ENCODE data around the gene BCAR3.
"Not testable (repeated sequence)": the region's sequence is repeated elsewhere in the genome, so short reads cannot be mapped to it uniquely, and the experiment has no call there.

The BCAR3 gene

GRCh38 chr1:93667642-93668041, 14.0 kb downstream of the BCAR3 start:
- no peak for DNase-seq

GRCh38 chr1:93666613-93667384, 14.8 kb downstream of the BCAR3 start:
- peak; percentile 58 for DNase-seq

GRCh38 chr1:93665015-93665414, 16.6 kb downstream of the BCAR3 start:
- no peak for DNase-seq

- DNase-seq, result no peak
Measured at GRCh38 chr1:93663208-93663614, 18.4 kb downstream of the BCAR3 start.

GRCh38 chr1:93662481-93663207, 19.0 kb downstream of the BCAR3 start:
- peak; percentile 52 for DNase-seq

GRCh38 chr1:93661829-93662474, 19.7 kb downstream of the BCAR3 start:
- DNase-seq, result peak; percentile 84

- DNase-seq, result not testable (repeated sequence)
Measured at GRCh38 chr1:93661341-93661740, 20.3 kb downstream of the BCAR3 start.

- no peak for DNase-seq
Measured at GRCh38 chr1:93659822-93660503, 21.7 kb downstream of the BCAR3 start.

GRCh38 chr1:93658188-93658587, 23.4 kb downstream of the BCAR3 start:
- no peak for DNase-seq

GRCh38 chr1:93656491-93656890, 25.1 kb downstream of the BCAR3 start:
- DNase-seq, result no peak

- no peak for DNase-seq
Measured at GRCh38 chr1:93653656-93654055, 28.0 kb downstream of the BCAR3 start.

- DNase-seq, result no peak
Measured at GRCh38 chr1:93652323-93652949, 29.2 kb downstream of the BCAR3 start.

- no peak for DNase-seq
Measured at GRCh38 chr1:93651695-93652094, 29.9 kb downstream of the BCAR3 start.

GRCh38 chr1:93650159-93650558, 31.5 kb downstream of the BCAR3 start:
- DNase-seq, result not testable (repeated sequence)

- DNase-seq, result no peak
Measured at GRCh38 chr1:93649231-93649630, 32.4 kb downstream of the BCAR3 start.

GRCh38 chr1:93648656-93649055, 33.0 kb downstream of the BCAR3 start:
- no peak for DNase-seq

GRCh38 chr1:93641527-93641926, 40.1 kb downstream of the BCAR3 start:
- DNase-seq, result no peak

- no peak for DNase-seq
Measured at GRCh38 chr1:93640656-93641440, 40.8 kb downstream of the BCAR3 start.

GRCh38 chr1:93638981-93639380, 42.7 kb downstream of the BCAR3 start:
- DNase-seq, result no peak

GRCh38 chr1:93638307-93638847, 43.3 kb downstream of the BCAR3 start:
- no peak for DNase-seq

GRCh38 chr1:93636712-93637111, 44.9 kb downstream of the BCAR3 start:
- DNase-seq, result no peak

Measured in fibroblast of skin of right quadriceps (primary cell).